Hepatocyte (in vitro differentiated cells): ENCODE results near the gene BIK. TPM values are rescaled to one million over a fixed set of nuclear protein-coding genes. Genes with fewer than 3 reads are reported as not detected.

Source experiments
- DNase-seq: peaks from one replicate; pipeline ENCODE4 v3.0.0-alpha.2; 2016; ENCODE audit warnings: low spot score
- H2AFZ ChIP-seq: fragments of 200-600 bp; sonication (generic); 2 replicates; pipeline ENCODE4 v1.6.0; 2016; ENCODE audit warnings: antibody characterized with exemption, mild to moderate bottlenecking
- H3K27ac ChIP-seq: fragments of 200-600 bp; sonication (generic); 2 replicates; pipeline ENCODE4 v1.5.1; 2016; ENCODE audit warnings: mild to moderate bottlenecking
- H3K27me3 ChIP-seq: fragments of 200-600 bp; sonication (generic); 2 replicates; pipeline ENCODE4 v1.6.1; 2016
- H3K36me3 ChIP-seq: fragments of 200-600 bp; sonication (generic); replicated peaks from 2 replicates; pipeline ENCODE4 v1.5.1; 2016; ENCODE audit warnings: low read depth; ENCODE audit not compliant: insufficient read depth
- H3K4me1 ChIP-seq: fragments of 200-600 bp; sonication (generic); 2 replicates; pipeline ENCODE4 v1.5.1; 2016; ENCODE audit warnings: mild to moderate bottlenecking, moderate library complexity; ENCODE audit not compliant: insufficient read depth
- H3K4me2 ChIP-seq: fragments of 200-600 bp; sonication (generic); 2 replicates; pipeline ENCODE4 v1.6.0; 2016
- H3K4me3 ChIP-seq: fragments of 200-600 bp; sonication (generic); 2 replicates; pipeline ENCODE4 v1.5.1; 2016; ENCODE audit warnings: mild to moderate bottlenecking
- H3K79me2 ChIP-seq: fragments of 200-600 bp; sonication (generic); 2 replicates; pipeline ENCODE4 v1.6.0; 2017; ENCODE audit warnings: mild to moderate bottlenecking
- H3K9me2 ChIP-seq: fragments of 200-600 bp; sonication (generic); replicated peaks from 2 replicates; pipeline ENCODE4 v1.6.0; 2017; ENCODE audit warnings: mild to moderate bottlenecking; ENCODE audit not compliant: insufficient read depth
- H3K9me3 ChIP-seq: fragments of 200-600 bp; sonication (generic); 2 replicates; pipeline ENCODE4 v1.5.1; 2016; ENCODE audit warnings: low read depth, mild to moderate bottlenecking
- H4K20me1 ChIP-seq: fragments of 200-600 bp; sonication (generic); 2 replicates; pipeline ENCODE4 v1.6.0; 2016; ENCODE audit warnings: mild to moderate bottlenecking; ENCODE audit not compliant: insufficient read depth, poor library complexity, severe bottlenecking
- CTCF ChIP-seq: fragments of 200-600 bp; sonication (generic); IDR thresholded peaks from 2 replicates; pipeline ENCODE4 v1.5.1; 2016; ENCODE audit warnings: antibody characterized with exemption, mild to moderate bottlenecking; ENCODE audit not compliant: poor library complexity
- EZH2 ChIP-seq: fragments of 200-600 bp; sonication (generic); IDR thresholded peaks from 2 replicates; pipeline ENCODE4 v1.6.1; 2016; ENCODE audit warnings: antibody characterized with exemption, mild to moderate bottlenecking, borderline replicate concordance
- EZH2phosphoT487 ChIP-seq: fragments of 200-600 bp; sonication (generic); IDR thresholded peaks from one replicate; pipeline ENCODE4 v1.6.1; 2018; ENCODE audit warnings: antibody characterized with exemption, mild to moderate bottlenecking, low read depth, moderate library complexity; ENCODE audit not compliant: unreplicated experiment, severe bottlenecking
- WGBS: methylation state at CpG from one replicate; pipeline ENCODE4 v1.1.6; 2016; ENCODE audit warnings: low lambda C conversion rate; ENCODE audit errors: missing lambda C conversion rate; 5-methylcytosine and 5-hydroxymethylcytosine counted together
- polyA plus RNA-seq: library from polyadenylated mRNA; unstranded; fragments of >200 nt; fragmentation: Nextera tagmentation; extraction: Ambion mirVana; gene quantifications from 2 replicates; pipeline ENCODE4 v1.2.1, GENCODE V29; 2016
- total RNA-seq: library from RNA; depleted of rRNA; stranded (reverse); fragments of >200 nt; gene quantifications from 2 replicates; pipeline ENCODE4 v1.2.3, GENCODE V29; 2014

Gene BIK
- total and polyA plus RNA-seq, 2 experiments from 2014 or later = 10.6 to 15.5 TPM

GRCh38 chr22:43147821-43148220 lies 37.3 kb downstream of the BIK start:
- Histone ChIP-seq H3K27ac (no peak overlapping the region), H3K79me2 (peaks cover 2% of the 10 kb centered on the region), H3K27me3 (no peaks in the 10 kb centered on the region), H3K9me2 (no peaks in the 10 kb centered on the region), H3K4me2 (no peak overlapping the region), H3K4me3 (no peak overlapping the region), H3K4me1 (peaks cover 15% of the 10 kb centered on the region), H2AFZ (no peak overlapping the region), H3K9me3 (no peaks in the 10 kb centered on the region), H3K36me3 (no peaks in the 10 kb centered on the region), H4K20me1 (no peaks in the 10 kb centered on the region)
- TF ChIP-seq EZH2 = no peak
- TF ChIP-seq EZH2phosphoT487 = no peak
- no peak for TF ChIP-seq CTCF
- 89% methylated on average over 8 of the region's 8 CpGs for WGBS
- no peak for DNase-seq

GRCh38 chr22:43148581-43148980 lies 38.0 kb downstream of the BIK start:
- Histone ChIP-seq H4K20me1 (no peaks in the 10 kb centered on the region), H3K27ac (no peak overlapping the region), H3K4me3 (no peak overlapping the region), H3K4me1 (peaks cover 12% of the 10 kb centered on the region), H3K9me2 (no peaks in the 10 kb centered on the region), H2AFZ (no peak overlapping the region), H3K4me2 (no peak overlapping the region), H3K9me3 (no peaks in the 10 kb centered on the region), H3K36me3 (no peaks in the 10 kb centered on the region), H3K27me3 (no peaks in the 10 kb centered on the region), H3K79me2 (no peaks in the 10 kb centered on the region)
- 71% methylated on average over 6 of the region's 6 CpGs for WGBS
- TF ChIP-seq CTCF = no peak
- TF ChIP-seq EZH2 = no peak
- no peak for TF ChIP-seq EZH2phosphoT487
- DNase-seq = no peak

- H3K27ac ChIP-seq = peak overlapping the region; percentile 24
- H3K9me3 ChIP-seq = no peaks in the 10 kb centered on the region
- no peaks in the 10 kb centered on the region for H3K79me2 ChIP-seq
- H3K4me2 ChIP-seq = peak overlapping the region; percentile 99
- no peak for DNase-seq
- H3K9me2 ChIP-seq = no peaks in the 10 kb centered on the region
- H4K20me1 ChIP-seq = no peaks in the 10 kb centered on the region
- H2AFZ ChIP-seq = peak overlapping the region; percentile 97
- peaks cover 11% of the 10 kb centered on the region for H3K4me1 ChIP-seq
- H3K36me3 ChIP-seq = no peaks in the 10 kb centered on the region
- 92% methylated on average over 15 of the region's 15 CpGs for WGBS
- H3K4me3 ChIP-seq = peak overlapping the region; percentile 73
- no peak for TF ChIP-seq EZH2
- TF ChIP-seq CTCF = no peak
- no peak for TF ChIP-seq EZH2phosphoT487
- no peaks in the 10 kb centered on the region for H3K27me3 ChIP-seq
These were observed 40.2 kb downstream of the BIK start for GRCh38 chr22:43150731-43151206.
